ENCODE data around the gene ZNF91.

ZNF91 gene

GRCh38 chr19:23406721-23407120 is 11.4 kb upstream of the ZNF91 start:
- DNase-seq (ENCODE audit: low read depth) = no peak
- no peak for TF ChIP-seq CTCF (IDR thresholded peaks at IDR 0.05; ENCODE audit: insufficient read depth, low read depth, low read length, missing control alignments)
- H3K4me3 ChIP-seq (ENCODE audit: low read length) = no peak overlapping the region

DNA sequence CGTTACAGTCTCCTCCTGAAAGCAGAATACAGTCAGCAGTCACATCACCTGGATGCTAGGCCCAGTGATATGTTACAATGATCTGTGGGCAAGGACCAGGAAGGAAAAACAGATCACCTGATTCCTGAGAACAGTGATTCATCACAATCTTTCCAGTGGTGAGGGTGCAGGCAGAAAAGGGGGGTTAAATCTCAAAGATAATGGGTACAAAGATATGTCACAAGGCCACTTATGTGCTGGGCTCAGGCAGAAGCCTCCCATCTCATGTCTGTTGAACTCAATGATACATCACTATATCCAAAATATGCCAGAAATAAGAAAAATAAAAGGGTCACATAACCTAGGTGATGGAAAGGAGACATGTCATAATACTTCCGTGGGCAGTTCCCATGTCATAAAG is 10.8 kb upstream of the ZNF91 start:
- no peak for TF ChIP-seq CTCF (IDR thresholded peaks at IDR 0.05; ENCODE audit: insufficient read depth, low read depth, low read length, missing control alignments)
- H3K4me3 ChIP-seq (ENCODE audit: low read length) = no peak overlapping the region
- no peak for DNase-seq (ENCODE audit: low read depth)

DNA sequence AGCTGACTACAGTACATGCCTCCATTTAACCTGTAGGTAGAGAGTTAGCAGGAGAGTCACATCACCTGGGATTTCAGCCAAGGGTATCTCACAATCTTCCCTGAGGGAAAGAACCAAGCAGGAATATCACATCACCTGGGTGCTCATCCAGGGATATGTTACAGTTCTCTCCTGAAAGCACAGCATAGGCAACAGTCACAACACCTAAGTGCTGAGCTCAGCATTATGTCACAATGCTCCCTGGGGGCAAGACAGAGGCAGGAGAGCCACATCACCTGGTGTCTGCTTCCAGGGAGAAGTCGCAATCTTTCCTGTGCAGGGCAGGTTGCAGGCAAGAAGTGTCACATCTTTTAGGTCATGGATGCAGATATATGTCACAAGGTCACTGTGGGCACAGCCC is 9.4 kb upstream of the ZNF91 start:
- TF ChIP-seq CTCF (IDR thresholded peaks at IDR 0.05; ENCODE audit: insufficient read depth, low read depth, low read length, missing control alignments) = no peak
- H3K4me3 ChIP-seq (ENCODE audit: low read length) = no peak overlapping the region
- peak; percentile 37 for DNase-seq (ENCODE audit: low read depth)

DNA sequence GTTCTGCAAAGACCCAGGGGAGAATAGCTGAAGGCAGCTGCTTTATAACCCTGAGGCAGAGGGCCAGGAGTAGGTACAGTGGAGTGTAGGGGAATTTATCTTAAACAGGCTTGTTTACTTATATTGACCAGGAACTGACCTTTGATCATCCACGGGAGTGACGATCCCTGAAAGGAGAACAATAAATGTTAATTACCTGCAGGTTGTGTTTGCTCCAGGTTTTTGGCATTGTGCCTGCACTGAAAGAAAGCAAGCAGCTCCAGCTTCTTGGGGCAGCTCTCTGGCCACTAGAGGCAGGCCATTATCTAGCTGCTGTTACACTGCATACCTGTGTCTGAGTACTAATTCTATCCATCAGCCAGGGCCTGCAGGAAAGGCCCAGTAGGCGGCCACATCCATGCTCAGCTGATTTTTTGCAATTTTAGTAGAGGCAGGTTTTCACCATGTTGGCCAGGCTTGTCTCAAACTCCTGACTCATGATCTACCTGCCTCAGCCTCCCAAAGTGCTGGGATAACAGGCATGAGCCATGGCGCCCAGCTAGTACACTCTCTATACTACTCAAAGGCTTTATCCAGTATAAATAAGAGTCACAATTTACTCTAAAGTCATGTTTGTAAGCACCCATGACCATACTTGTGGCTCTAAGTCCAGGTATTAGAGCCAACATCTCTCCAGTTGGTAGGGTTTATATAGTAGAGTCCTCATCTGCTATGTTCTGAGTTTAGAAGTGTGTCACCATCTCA is 8.5 kb upstream of the ZNF91 start:
- DNase-seq (ENCODE audit: low read depth) = no peak
- peak; percentile 4 for TF ChIP-seq CTCF (IDR thresholded peaks at IDR 0.05; ENCODE audit: insufficient read depth, low read depth, low read length, missing control alignments)
- H3K4me3 ChIP-seq (ENCODE audit: low read length) = no peak overlapping the region

DNA sequence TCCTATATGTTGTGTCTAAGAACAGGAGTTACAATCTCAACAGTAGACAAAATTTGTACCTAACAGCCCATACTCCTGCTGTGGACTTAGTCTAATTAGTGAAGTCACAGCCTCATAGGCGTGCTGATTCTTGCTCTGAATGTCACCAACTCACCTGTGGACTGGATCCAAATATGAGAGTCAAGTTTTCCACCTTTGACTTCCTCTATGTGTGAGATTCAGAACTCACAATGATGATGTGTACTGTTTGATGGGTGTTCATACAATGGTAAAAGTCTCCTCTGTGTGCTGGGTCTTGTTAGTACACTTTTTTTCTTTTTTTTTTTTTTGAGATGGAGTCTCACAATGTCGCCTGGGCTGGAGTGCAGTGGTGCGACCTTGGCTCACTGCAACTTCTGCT is 7.8 kb upstream of the ZNF91 start:
- no peak overlapping the region for H3K4me3 ChIP-seq (ENCODE audit: low read length)
- DNase-seq (ENCODE audit: low read depth) = no peak
- TF ChIP-seq CTCF (IDR thresholded peaks at IDR 0.05; ENCODE audit: insufficient read depth, low read depth, low read length, missing control alignments) = no peak

GRCh38 chr19:23402388-23402787 is 7.1 kb upstream of the ZNF91 start:
- DNase-seq (ENCODE audit: low read depth) = no peak
- no peak overlapping the region for H3K4me3 ChIP-seq (ENCODE audit: low read length)
- TF ChIP-seq CTCF (IDR thresholded peaks at IDR 0.05; ENCODE audit: insufficient read depth, low read depth, low read length, missing control alignments) = no peak

DNA sequence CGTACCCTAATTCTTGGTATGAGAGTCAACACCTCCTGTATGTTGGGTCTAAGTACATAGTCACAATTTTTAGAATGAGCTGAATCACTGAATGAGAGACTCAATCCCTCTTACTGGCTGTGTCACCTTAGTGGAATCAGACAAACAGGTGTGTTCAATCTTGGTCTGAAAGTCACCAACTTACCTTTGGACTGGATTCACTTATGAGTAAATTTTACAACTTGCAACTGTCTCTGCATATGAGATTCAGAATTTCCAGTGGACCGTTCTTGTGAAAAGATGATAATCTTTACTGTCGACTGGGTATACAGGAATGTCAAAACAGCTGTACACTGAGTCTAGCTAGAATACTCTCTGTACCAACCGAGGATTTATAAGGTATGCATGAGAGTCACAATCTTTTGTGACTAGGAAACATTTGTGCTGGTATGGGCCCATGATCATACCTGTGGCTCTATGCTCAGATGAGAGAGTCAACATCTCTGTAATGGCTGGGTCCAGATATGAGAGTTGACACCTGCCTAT is 5.9 kb upstream of the ZNF91 start:
- DNase-seq (ENCODE audit: low read depth) = no peak
- no peak for TF ChIP-seq CTCF (IDR thresholded peaks at IDR 0.05; ENCODE audit: insufficient read depth, low read depth, low read length, missing control alignments)
- H3K4me3 ChIP-seq (ENCODE audit: low read length) = no peak overlapping the region

All from epithelial cell of esophagus (primary cell).